ENCODE data around the gene RAB40C. TPM values are rescaled to one million over a fixed set of nuclear protein-coding genes. Genes with fewer than 3 reads are reported as not detected.

RAB40C gene
- total RNA-seq, 1 donor from 2014 or later: 30.6 TPM

- TF ChIP-seq CTCF (IDR thresholded peaks at IDR 0.05; ENCODE audit: unreplicated experiment): no peak
Observed at GRCh38 chr16:627454-628239, 37.8 kb downstream of the RAB40C start.

GRCh38 chr16:628321-629061 is 38.6 kb downstream of the RAB40C start:
- no peak for TF ChIP-seq CTCF (IDR thresholded peaks at IDR 0.05; ENCODE audit: unreplicated experiment)
- Mint-ChIP-seq H3K36me3 (ENCODE audit: insufficient read depth) (peaks cover 6% of the 10 kb centered on the region), H3K27me3 (no peaks in the 10 kb centered on the region), H3K4me3 (ENCODE audit: low read depth) (peak overlapping the region; percentile 57), H3K27ac (peak overlapping the region; percentile 96), H3K9me3 (ENCODE audit: low read depth) (no peaks in the 10 kb centered on the region), H3K4me1 (ENCODE audit: low read depth) (peaks cover 12% of the 10 kb centered on the region)
- no peak for DNase-seq (ENCODE audit: low spot score, unreplicated experiment)

More at GRCh38 chr16:627454-628239, 37.8 kb downstream of the RAB40C start:
- no peaks in the 10 kb centered on the region for H3K9me3 Mint-ChIP-seq (ENCODE audit: low read depth)
- H3K27me3 Mint-ChIP-seq: no peaks in the 10 kb centered on the region
- peaks cover 12% of the 10 kb centered on the region for H3K4me1 Mint-ChIP-seq (ENCODE audit: low read depth)
- no peak overlapping the region for H3K27ac Mint-ChIP-seq
- no peak for DNase-seq (ENCODE audit: low spot score, unreplicated experiment)
- peaks cover 6% of the 10 kb centered on the region for H3K36me3 Mint-ChIP-seq (ENCODE audit: insufficient read depth)
- H3K4me3 Mint-ChIP-seq (ENCODE audit: low read depth): no peak overlapping the region

GRCh38 chr16:629185-629832 is 39.4 kb downstream of the RAB40C start:
- Mint-ChIP-seq H3K9me3 (ENCODE audit: low read depth) (no peaks in the 10 kb centered on the region), H3K27me3 (no peaks in the 10 kb centered on the region), H3K27ac (peak overlapping the region; percentile 96), H3K36me3 (ENCODE audit: insufficient read depth) (peaks cover 6% of the 10 kb centered on the region), H3K4me1 (ENCODE audit: low read depth) (peaks cover 13% of the 10 kb centered on the region), H3K4me3 (ENCODE audit: low read depth) (peak overlapping the region; percentile 57)
- no peak for TF ChIP-seq CTCF (IDR thresholded peaks at IDR 0.05; ENCODE audit: unreplicated experiment)
- DNase-seq (ENCODE audit: low spot score, unreplicated experiment): peak; percentile 51

- DNase-seq (ENCODE audit: low spot score, unreplicated experiment): no peak
- Mint-ChIP-seq H3K27ac (peak overlapping the region; percentile 96), H3K4me3 (ENCODE audit: low read depth) (peak overlapping the region; percentile 55), H3K36me3 (ENCODE audit: insufficient read depth) (peaks cover 6% of the 10 kb centered on the region), H3K9me3 (ENCODE audit: low read depth) (no peaks in the 10 kb centered on the region), H3K27me3 (no peaks in the 10 kb centered on the region), H3K4me1 (ENCODE audit: low read depth) (peaks cover 14% of the 10 kb centered on the region)
- no peak for TF ChIP-seq CTCF (IDR thresholded peaks at IDR 0.05; ENCODE audit: unreplicated experiment)
Observed at GRCh38 chr16:629833-630248, 40.0 kb downstream of the RAB40C start.

GRCh38 chr16:630249-630814 is 40.5 kb downstream of the RAB40C start:
- Mint-ChIP-seq H3K27me3 (no peaks in the 10 kb centered on the region), H3K4me1 (ENCODE audit: low read depth) (peaks cover 14% of the 10 kb centered on the region), H3K9me3 (ENCODE audit: low read depth) (no peaks in the 10 kb centered on the region), H3K4me3 (ENCODE audit: low read depth) (peak overlapping the region; percentile 66), H3K27ac (peak overlapping the region; percentile 96), H3K36me3 (ENCODE audit: insufficient read depth) (peaks cover 6% of the 10 kb centered on the region)
- peak; percentile 31 for DNase-seq (ENCODE audit: low spot score, unreplicated experiment)
- TF ChIP-seq CTCF (IDR thresholded peaks at IDR 0.05; ENCODE audit: unreplicated experiment): no peak

Measured in progenitor cell of endocrine pancreas (in vitro differentiated cells).